Activated CD8-positive, alpha-beta memory T cell treated with anti-CD3 and anti-CD28 coated beads for 48 hours (primary cell): Measurements from ENCODE around the gene TAS1R1.

Experiments used
- DNase-seq, 3 experiments: peaks; one replicate each; pipeline ENCODE4 v3.0.0-alpha.2; 2020; ENCODE audit warnings: low read depth in 2 of 3, low spot score in 2 of 3

Gene TAS1R1

DNA sequence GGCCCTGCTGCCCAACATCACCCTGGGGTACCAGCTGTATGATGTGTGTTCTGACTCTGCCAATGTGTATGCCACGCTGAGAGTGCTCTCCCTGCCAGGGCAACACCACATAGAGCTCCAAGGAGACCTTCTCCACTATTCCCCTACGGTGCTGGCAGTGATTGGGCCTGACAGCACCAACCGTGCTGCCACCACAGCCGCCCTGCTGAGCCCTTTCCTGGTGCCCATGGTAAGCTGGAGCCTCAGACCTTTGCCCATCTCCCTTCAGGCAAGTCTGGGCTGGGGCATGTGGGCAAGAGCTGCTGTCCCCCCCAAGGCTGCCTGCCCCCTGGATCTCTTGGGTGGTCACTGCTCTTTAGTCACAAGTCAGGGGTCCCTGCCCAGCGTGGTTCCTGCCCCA is 15.9 kb downstream of the TAS1R1 start:
- DNase-seq: no peak

GRCh38 chr1:6572653-6573383 is 17.7 kb downstream of the TAS1R1 start:
- no peak for DNase-seq

- no peak for DNase-seq
Observed at GRCh38 chr1:6574025-6574620, 19.0 kb downstream of the TAS1R1 start.

- DNase-seq: no peak
Observed at GRCh38 chr1:6574818-6575217, 19.7 kb downstream of the TAS1R1 start.

- DNase-seq: no peak
Observed at GRCh38 chr1:6577831-6578525, 22.9 kb downstream of the TAS1R1 start.

DNA sequence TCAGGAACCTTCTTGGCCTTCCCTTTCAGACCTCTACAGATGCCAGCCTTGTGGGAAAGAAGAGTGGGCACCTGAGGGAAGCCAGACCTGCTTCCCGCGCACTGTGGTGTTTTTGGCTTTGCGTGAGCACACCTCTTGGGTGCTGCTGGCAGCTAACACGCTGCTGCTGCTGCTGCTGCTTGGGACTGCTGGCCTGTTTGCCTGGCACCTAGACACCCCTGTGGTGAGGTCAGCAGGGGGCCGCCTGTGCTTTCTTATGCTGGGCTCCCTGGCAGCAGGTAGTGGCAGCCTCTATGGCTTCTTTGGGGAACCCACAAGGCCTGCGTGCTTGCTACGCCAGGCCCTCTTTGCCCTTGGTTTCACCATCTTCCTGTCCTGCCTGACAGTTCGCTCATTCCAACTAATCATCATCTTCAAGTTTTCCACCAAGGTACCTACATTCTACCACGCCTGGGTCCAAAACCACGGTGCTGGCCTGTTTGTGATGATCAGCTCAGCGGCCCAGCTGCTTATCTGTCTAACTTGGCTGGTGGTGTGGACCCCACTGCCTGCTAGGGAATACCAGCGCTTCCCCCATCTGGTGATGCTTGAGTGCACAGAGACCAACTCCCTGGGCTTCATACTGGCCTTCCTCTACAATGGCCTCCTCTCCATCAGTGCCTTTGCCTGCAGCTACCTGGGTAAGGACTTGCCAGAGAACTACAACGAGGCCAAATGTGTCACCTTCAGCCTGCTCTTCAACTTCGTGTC is 23.7 kb downstream of the TAS1R1 start:
- DNase-seq: no peak

GRCh38 chr1:6579374-6580118 is 24.4 kb downstream of the TAS1R1 start, which contains the start of gene ZBTB48:
TSS of gene ZBTB48 (plus strand) at chr1:6579994. CDS start at chr1:6580610, 616 bp downstream.
- peak; percentile 85 to 98 (median 89) for DNase-seq

GRCh38 chr1:6580119-6580592 is 25.0 kb downstream of the TAS1R1 start:
- DNase-seq: no peak

- DNase-seq: no peak
Observed at GRCh38 chr1:6580593-6581409, 25.7 kb downstream of the TAS1R1 start.

DNA sequence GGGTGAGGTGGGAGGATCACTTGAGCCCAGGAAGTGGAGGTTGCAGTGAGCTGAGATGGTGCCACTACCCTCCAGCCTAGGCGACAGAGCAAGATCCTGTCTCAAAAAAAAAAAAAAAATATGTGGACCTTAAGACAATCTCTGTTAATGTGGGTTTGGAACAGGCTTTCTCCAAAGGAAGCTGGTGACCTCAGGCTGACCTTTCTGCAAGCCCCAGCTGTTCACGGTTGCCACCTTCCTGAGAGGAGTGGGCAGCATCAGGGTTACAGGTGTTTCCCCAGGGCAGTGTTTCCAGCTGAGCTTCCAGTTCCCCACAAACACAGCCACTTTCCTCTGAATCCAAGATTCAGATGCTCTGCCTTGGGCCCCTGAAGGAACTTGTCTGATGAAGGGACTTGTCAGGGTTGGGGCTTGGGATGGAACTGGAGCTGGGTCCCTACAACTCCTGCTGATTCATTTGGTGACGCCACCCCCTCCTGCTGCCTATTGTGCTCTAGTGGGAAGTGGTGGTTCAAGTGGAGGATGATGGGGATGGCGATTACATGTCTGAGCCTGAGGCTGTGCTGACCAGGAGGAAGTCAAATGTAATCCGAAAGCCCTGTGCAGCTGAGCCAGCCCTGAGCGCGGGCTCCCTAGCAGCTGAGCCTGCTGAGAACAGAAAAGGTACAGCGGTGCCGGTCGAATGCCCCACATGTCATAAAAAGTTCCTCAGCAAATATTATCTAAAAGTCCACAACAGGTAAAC is 26.6 kb downstream of the TAS1R1 start:
- DNase-seq: no peak

GRCh38 chr1:6582370-6582769 is 27.3 kb downstream of the TAS1R1 start:
- no peak for DNase-seq

DNA sequence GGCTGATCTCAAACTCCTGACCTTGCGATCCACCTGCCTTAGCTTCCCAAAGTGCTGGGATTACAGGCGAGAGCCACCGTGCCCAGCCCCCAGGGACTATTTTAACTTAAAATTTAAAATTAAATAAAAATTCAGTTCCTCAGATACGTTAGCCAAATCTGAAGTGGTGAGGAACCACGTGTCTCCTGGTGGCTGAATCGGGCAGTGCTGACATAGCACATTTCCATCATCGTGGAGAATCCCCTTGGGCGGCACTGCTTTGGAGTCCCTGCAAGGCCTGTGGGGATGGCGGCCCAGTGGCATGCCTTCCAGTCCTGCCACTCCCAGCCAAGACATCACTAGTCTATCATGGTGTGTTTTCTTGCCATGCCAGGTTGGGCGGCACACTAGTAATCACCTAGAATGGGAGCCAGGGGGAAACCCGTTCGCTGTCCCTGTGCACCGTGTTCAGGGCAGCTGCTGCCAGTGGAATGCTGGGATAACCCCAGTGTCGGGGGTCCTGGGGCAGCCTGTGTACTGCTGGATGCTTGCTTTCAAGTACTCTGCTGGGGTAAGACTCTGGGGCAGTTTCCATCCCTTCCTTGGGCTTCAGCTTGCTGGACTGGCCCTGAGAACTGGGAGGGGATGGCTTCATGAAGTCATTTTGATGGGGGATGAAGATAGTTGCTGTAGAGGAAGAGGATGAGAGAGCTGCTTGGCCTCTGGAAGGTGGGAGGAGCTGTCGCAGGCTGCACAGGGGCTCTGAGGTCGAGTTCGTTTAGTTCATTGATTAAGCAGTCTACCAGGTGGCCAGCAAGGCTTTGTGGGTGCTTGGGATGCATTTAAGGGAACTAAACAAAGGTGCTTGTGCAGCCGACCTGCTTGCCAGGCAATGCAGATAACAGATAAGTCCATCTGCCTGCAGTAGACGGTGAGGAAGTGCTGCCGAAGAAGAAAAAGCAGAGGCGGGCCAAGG is 29.3 kb downstream of the TAS1R1 start:
- DNase-seq: no peak

DNA sequence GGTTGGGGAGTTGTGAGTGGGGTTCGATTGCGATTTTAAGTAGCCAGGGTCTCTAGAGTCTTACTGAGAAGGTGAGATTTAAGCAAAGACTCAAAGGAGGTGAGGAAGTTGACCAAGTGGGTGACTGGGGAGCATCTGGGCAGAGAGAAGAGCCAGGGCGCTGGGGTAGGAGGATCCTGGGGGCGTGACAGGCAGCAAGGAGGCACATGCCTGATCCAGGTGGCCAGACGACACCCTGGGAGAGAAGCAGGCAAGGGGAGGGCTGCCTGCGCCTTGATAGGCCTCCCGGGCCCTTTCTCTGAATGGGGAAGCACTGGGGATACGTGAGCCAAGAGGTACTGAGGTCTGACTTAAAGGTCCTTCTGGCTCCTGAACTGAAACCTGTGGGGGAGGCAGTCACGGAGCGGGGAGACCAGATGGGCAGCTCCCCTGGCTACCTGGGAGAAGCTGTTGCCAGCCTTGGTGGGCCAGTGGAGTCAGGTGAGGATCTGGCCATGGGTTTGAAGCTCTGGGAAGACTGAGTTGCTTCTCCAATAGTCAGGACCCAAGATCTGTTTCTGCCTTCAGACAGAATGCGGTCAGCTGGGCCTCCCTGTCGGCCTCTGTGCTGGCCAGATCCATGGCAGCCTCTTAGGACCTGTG is 30.1 kb downstream of the TAS1R1 start:
- DNase-seq: no peak

GRCh38 chr1:6585841-6586240 is 30.7 kb downstream of the TAS1R1 start:
- no peak for DNase-seq

DNA sequence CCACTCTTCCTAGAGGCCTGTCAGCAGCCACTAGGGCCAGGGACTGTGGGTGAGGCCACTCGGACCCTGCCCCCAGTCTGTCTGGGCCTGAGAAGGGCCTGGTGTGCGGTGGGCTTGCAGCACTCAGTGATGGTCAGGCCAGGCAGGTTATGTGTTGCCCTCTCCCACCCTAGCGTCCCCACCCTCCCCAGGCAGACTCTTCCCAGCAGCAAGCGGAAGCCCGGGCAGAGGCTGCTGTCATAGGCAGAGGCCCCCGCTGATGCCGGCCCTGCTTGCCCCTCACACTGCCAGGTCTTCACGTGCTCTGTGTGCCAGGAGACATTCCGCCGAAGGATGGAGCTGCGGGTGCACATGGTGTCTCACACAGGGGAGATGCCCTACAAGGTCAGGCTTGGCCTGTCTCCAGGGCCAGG is 31.3 kb downstream of the TAS1R1 start:
- no peak for DNase-seq

- DNase-seq: no peak
Observed at GRCh38 chr1:6587261-6588005, 32.3 kb downstream of the TAS1R1 start.
